GM19395 (cell line): ENCODE results near the gene PTK6.
"Not testable (repeated sequence)": the region's sequence is repeated elsewhere in the genome, so short reads cannot be mapped to it uniquely, and the experiment has no call there.

Experiments used
- ATAC-seq: cut with Tn5 transposase; IDR thresholded peaks from one replicate; pipeline ENCODE4 v1.9.1; 2021; ENCODE audit warnings: mild to moderate bottlenecking, moderate library complexity; ENCODE audit not compliant: unreplicated experiment

PTK6 gene

DNA sequence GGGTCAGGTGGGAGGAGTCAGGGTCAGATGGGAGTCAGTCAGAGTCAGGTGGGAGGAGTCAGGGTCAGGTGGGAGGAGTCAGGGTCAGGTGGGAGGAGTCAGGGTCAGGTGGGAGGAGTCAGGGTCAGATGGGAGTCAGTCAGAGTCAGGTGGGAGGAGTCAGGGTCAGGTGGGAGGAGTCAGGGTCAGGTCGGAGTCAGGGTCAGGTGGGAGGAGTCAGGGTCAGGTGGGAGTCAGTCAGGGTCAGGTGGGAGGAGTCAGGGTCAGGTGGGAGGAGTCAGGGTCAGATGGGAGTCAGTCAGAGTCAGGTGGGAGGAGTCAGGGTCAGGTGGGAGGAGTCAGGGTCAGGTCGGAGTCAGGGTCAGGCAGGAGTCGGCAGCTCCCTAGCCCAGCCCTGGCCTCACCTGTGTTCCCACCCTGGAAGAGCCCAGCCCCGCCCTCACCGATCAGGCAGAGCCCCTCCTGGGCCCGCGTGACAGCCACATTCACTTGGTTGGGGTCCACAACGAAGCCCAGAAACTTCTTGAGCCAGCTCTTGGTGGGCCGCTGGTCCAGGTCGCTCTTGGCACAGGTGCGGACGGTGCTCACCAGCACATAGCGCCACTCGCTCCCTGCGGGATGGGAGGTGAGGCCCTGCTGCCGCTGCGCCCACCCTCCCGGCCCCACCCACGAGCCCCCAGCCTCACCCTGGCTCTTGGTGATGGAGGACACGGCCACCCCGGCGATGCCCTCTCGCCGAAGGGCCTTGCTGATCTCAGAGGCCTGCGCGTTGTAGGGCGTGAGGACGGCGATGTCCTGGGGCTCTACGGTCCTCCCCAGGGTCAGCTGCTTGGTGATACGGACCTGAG is 22.5 kb upstream of the PTK6 start:
- ATAC-seq: not testable (repeated sequence)

GRCh38 chr20:63558804-63559484 is 21.8 kb upstream of the PTK6 start:
- ATAC-seq: no peak

DNA sequence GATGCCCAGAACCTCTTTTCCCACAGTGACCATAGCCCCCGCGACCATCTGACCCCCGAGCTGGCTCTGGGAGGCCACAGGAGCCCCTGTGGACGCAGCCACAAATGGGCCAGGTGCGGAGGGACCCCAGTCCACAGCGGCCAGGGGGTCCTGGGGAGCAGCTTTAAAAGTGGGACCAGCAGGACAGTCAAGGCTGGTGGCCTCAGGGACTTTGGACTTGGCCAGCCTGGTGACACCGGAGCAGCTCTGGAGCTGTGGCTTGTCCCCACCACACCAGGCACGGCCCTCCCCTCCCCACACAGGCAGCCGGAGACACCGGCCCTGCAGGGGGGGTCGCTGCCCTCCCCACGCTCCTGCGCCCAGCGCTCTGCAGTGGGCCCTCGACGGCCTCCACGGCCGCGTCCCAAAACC is 20.3 kb upstream of the PTK6 start:
- no peak for ATAC-seq

GRCh38 chr20:63556873-63557478 is 19.8 kb upstream of the PTK6 start:
- no peak for ATAC-seq

DNA sequence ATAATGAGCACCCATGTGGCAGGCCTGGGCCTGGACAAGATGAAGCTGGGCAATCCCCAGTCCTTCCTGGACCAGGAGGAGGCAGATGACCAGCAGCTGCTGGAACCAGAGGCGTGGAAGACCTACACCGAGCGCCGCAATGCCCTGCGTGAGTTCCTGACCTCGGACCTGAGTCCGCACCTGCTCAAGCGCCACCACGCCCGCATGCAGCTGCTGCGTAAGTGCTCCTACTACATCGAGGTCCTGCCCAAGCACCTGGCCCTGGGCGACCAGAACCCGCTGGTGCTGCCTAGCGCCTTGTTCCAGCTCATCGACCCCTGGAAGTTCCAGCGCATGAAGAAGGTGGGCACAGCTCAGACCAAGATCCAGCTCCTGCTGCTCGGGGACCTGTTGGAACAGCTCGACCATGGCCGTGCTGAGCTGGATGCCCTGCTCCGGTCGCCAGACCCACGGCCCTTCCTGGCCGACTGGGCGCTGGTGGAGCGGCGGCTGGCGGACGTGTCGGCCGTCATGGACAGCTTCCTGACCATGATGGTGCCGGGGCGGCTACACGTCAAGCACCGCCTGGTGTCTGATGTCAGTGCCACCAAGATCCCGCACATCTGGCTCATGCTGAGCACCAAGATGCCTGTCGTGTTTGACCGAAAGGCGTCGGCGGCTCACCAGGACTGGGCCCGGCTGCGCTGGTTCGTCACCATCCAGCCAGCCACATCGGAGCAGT is 18.6 kb upstream of the PTK6 start:
- ATAC-seq: no peak

- ATAC-seq: no peak
Measured at GRCh38 chr20:63554361-63555278, 17.4 kb upstream of the PTK6 start.

- ATAC-seq: no peak
Measured at GRCh38 chr20:63553933-63554290, 16.7 kb upstream of the PTK6 start, which contains the start of gene FNDC11. Gene FNDC11, plus strand, starts transcription at chr20:63554159. Its CDS starts 1,505 bp downstream, at chr20:63555664.

DNA sequence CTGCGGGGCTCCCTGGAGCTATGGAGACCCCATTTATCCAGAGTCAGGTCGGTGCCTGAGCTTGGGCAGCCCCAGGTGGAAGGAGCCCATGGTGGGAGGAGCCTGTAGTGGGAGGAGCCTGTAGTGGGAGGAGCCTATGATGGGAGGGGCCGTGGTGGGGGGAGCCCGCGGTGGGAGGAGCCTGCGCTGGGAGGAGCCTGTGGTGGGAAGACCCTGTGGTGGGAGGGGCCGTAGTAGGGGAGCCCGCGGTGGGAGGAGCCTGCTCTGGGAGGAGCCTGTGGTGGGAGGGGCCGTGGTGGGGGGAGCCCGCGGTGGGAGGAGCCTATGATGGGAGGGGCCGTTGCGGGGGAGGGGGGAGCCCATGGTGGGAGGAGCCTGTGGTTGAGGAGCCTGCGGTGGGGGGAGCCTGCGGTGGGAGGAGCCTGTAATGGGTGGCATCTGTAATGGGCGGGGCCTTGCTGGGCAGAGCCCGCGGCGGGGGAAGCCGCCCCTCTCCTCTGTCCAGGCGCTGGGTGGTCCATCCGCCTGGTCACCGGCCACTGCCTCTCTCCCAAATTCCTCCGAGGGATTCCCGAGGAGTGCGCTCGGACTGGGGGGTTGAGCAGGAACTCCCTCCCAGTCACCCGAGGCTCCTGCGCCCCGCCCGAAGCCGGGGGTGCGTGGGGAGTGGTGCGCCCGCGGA is 16.2 kb upstream of the PTK6 start:
- ATAC-seq: no peak

- ATAC-seq: no peak
Measured at GRCh38 chr20:63552481-63553249, 15.5 kb upstream of the PTK6 start.

DNA sequence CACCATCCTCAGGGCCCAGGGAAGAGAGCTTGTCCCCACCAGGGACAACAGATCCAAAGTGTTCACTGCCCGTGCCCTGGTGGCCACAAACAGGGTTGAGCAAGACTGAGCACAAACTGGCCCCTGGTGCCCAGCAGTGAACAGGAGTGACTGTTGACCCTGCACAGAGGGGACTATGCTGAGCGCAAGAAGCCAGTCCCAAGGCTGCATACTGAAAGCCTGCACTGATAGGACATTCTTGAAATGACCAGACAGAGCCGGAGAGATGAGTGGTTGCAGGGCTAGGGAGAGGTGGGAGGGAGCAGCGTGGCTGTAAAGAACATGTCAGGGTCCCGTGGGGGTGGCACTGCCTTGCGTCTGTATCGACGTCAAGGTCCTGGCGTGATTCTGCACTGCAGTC is 13.9 kb upstream of the PTK6 start:
- no peak for ATAC-seq

DNA sequence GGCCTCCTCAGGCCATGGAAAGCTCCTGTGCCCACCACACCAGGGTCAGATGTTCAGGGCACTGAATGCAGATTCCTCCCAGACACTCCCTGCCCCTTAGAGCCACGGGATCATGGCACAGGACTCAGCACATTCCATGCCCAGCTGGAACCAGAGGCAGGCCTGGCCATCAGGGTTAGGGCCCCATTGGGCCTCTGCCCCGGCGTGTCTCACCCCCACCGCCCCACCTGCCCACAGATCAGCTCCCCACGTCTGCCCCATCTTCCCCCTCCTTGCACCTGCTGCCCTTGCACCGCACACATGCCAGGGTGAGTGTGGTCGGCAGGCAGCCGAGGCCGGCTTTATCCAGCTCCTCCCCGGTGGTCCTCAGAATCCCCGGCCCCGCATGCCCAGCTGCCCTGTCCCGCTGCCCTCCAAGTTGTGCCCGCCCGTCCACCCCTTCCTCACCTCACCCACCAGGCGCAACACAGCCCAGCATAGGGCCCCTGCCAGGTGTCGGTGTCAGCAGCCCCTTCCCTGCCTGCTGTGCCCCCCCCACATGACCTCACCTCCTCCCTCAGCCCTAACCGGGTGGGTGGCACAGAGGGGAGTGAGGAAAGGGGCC is 12.6 kb upstream of the PTK6 start:
- no peak for ATAC-seq

DNA sequence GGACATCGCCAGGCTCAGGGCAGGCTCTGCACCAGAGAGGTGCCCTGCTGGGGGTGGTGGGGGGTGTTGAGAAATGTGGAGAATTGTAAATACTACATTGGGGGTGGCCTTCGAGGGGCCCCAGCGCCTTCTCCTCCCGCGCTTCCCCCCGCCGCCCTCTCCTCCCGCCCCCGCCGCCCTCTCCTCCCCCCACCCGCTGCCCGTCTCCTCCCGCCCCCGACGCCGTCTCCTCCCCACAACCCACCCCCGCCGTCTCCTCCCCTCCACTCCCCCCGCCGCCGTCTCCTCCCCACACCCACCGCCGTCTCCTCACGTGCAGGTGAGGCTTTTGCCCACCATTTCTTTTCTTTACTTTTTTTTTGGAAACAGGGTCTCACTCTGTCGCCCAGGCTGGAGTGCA is 11.8 kb upstream of the PTK6 start:
- ATAC-seq: no peak

DNA sequence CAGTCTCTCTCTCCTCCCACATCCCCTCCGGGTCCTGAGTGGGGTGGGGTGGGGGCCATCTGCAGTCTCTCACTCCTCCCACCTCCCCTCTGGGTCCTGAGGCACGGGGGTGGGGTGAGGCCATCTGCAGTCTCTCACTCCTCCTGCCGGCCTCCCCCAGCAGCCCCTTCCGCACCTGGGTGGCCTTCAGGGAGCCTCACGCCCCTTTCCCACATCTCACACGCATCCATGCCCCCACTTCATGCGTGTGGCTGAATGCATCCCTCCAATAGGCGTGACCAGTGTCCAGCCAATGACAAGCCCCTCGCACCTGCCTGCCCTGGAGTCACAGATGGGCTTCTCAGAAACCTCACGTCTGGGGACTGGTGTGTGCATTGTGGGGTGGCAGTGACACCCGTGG is 11.4 kb upstream of the PTK6 start:
- ATAC-seq: no peak

GRCh38 chr20:63547725-63548480 is 10.7 kb upstream of the PTK6 start, which contains the start of gene SRMS:
Gene SRMS, minus strand, starts transcription at chr20:63547749. Its CDS starts 286 bp downstream, at chr20:63547463.
- no peak for ATAC-seq

GRCh38 chr20:63546956-63547724 is 10.0 kb upstream of the PTK6 start:
- no peak for ATAC-seq

GRCh38 chr20:63546256-63546955 is 9.2 kb upstream of the PTK6 start:
- ATAC-seq: no peak
